Measurements from ENCODE around the gene ARID4A. TPM values are rescaled to one million over a fixed set of nuclear protein-coding genes. Genes with fewer than 3 reads are reported as not detected.
A peak's percentile ranks its signal among the peaks of the same experiment; 100 is the strongest.

Gene ARID4A
- total and polyA plus RNA-seq, 8 donors: 27.6 to 48.6 (median 37.3) TPM

- Histone ChIP-seq H3K9me3 (no peaks in the 10 kb centered on the region), H3K4me1 (peaks cover 8 to 64% of the 10 kb centered on the region in 2 donors), H3K4me3 (no peak overlapping the region), H3K36me3 (peaks cover 0 to 69% of the 10 kb centered on the region in 2 donors), H3K27ac (peak overlapping the region; percentile 11 to 37), H3K27me3 (no peaks in the 10 kb centered on the region)
- no peak for TF ChIP-seq CTCF (IDR thresholded peaks at IDR 0.05)
- intact Hi-C loops (cut with DNase I): no loop called here
- no peak for ATAC-seq
- DNase-seq: no peak
These were observed 22.1 kb upstream of the ARID4A start for GRCh38 chr14:58276208-58276607.

GRCh38 chr14:58278177-58278576, 20.2 kb upstream of the ARID4A start:
- Histone ChIP-seq H3K27ac (no peak overlapping the region), H3K4me1 (peaks cover 24 to 66% of the 10 kb centered on the region in 2 donors), H3K27me3 (no peaks in the 10 kb centered on the region), H3K36me3 (peaks cover 0 to 52% of the 10 kb centered on the region in 2 donors), H3K4me3 (no peak overlapping the region), H3K9me3 (no peaks in the 10 kb centered on the region)
- intact Hi-C loops (cut with DNase I): no loop called here
- no peak for ATAC-seq
- no peak for TF ChIP-seq CTCF (IDR thresholded peaks at IDR 0.05)
- no peak for DNase-seq

GRCh38 chr14:58280954-58281787, 17.2 kb upstream of the ARID4A start:
- Histone ChIP-seq H3K27me3 (no peaks in the 10 kb centered on the region), H3K4me1 (peaks cover 29 to 55% of the 10 kb centered on the region in 2 donors), H3K27ac (peak overlapping the region; percentile 85 to 86), H3K4me3 (no peak overlapping the region), H3K9me3 (no peaks in the 10 kb centered on the region), H3K36me3 (peaks cover 0 to 67% of the 10 kb centered on the region in 2 donors)
- ATAC-seq (peak; percentile 86), DNase-seq (peak in 1 of 4 donors; percentile 58)
- intact Hi-C loops (cut with DNase I): no loop called here
- TF ChIP-seq CTCF (IDR thresholded peaks at IDR 0.05): no peak

GRCh38 chr14:58281969-58282368, 16.4 kb upstream of the ARID4A start:
- Histone ChIP-seq H3K9me3 (no peaks in the 10 kb centered on the region), H3K36me3 (peaks cover 0 to 71% of the 10 kb centered on the region in 2 donors), H3K27ac (peak overlapping the region; percentile 85 to 86), H3K27me3 (no peaks in the 10 kb centered on the region), H3K4me1 (peaks cover 29 to 50% of the 10 kb centered on the region in 2 donors), H3K4me3 (no peak overlapping the region)
- ATAC-seq (peak; percentile 55), DNase-seq (no peak)
- TF ChIP-seq CTCF (IDR thresholded peaks at IDR 0.05): no peak
- intact Hi-C loops (cut with DNase I): no loop called here

- Histone ChIP-seq H3K4me1 (peaks cover 29 to 50% of the 10 kb centered on the region in 2 donors), H3K9me3 (no peaks in the 10 kb centered on the region), H3K27ac (peak overlapping the region in 1 of 2 donors; percentile 85), H3K36me3 (peaks cover 0 to 68% of the 10 kb centered on the region in 2 donors), H3K4me3 (no peak overlapping the region), H3K27me3 (no peaks in the 10 kb centered on the region)
- no peak for TF ChIP-seq CTCF (IDR thresholded peaks at IDR 0.05)
- no peak for DNase-seq
- intact Hi-C loops (cut with DNase I): no loop called here
- no peak for ATAC-seq
These were observed 15.3 kb upstream of the ARID4A start for GRCh38 chr14:58282925-58283593.
